K562 (cell line): ENCODE data around the gene B3GAT1. TPM values are rescaled to one million over a fixed set of nuclear protein-coding genes. Genes with fewer than 3 reads are reported as not detected.

ENCODE experiments used
- ATAC-seq: fragments of 200-7000 bp; cut with Tn5 transposase; 3 replicates; pipeline ENCODE4 v1.9.1; 2020; ENCODE audit warnings: moderate library complexity
- BruUV-seq: library from RNA; stranded (reverse); fragments of 400-500 nt; replicated peaks from 2 replicates; lab custom pipeline; 2021; lab: Mats Ljungman, UMichigan
- CTCF ChIA-PET: fragments of 300-600 bp; formaldehyde crosslinking; extraction: SDS; loops from one replicate; lab custom pipeline; 2021; ENCODE audit warnings: low intra/inter-chr PET ratio; lab: Yijun Ruan, JAX
- POLR2A ChIA-PET: fragments of 300-600, 350-650 bp; sonication (Branson Sonifier 250); formaldehyde crosslinking; extraction: SDS; loops from one replicate; lab custom pipeline; 2021; ENCODE audit warnings: antibody characterized with exemption, inconsistent platforms; lab: Yijun Ruan, JAX
- DNase-seq, 4 experiments: peaks; one replicate each; pipeline versions ENCODE4 v3.0.0 to v3.0.0-alpha.2; 2011 to 2018; ENCODE audit warnings: low spot score in 3 of 4, mixed read lengths in 3 of 4; ENCODE audit errors: extremely low read depth in 1 of 4
- FAIRE-seq: peaks from 2 replicates; lab custom pipeline; 2011; peaks lifted over from hg19 to GRCh38; lab: Jason Lieb, UNC
- H2AFZ ChIP-seq: 2 replicates; pipeline ENCODE4 v1.6.0; 2011; ENCODE audit warnings: low read depth, low read length, control low read depth, inconsistent platforms
- H3K27ac ChIP-seq: fragments of 200-600 bp; 3 replicates; pipeline ENCODE4 v1.8.0; 2011; ENCODE audit warnings: low read depth, mild to moderate bottlenecking, control low read depth, inconsistent platforms, low read length, moderate library complexity, mixed read lengths; ENCODE audit errors: extremely low read depth
- H3K27me3 ChIP-seq, 2 experiments: fragments of 300-600 bp in 1 of 2; 2 replicates in 1 of 2; 3 replicates in 1 of 2; pipeline versions ENCODE4 v1.6.0 to v1.8.0; 2011; ENCODE audit warnings: inconsistent platforms in 2 of 2, low read length in 2 of 2, mild to moderate bottlenecking in 1 of 2, mixed read lengths in 1 of 2, moderate library complexity in 1 of 2; ENCODE audit not compliant: control insufficient read depth in 2 of 2, insufficient read depth in 2 of 2
- H3K36me3 ChIP-seq: fragments of 300-600 bp; 3 replicates; pipeline ENCODE4 v1.8.0; 2011; ENCODE audit warnings: mild to moderate bottlenecking, low read length, inconsistent platforms; ENCODE audit not compliant: control insufficient read depth, insufficient read depth
- H3K4me1 ChIP-seq, 2 experiments: fragments of 200-600 bp in 1 of 2; replicated peaks in 1 of 2; 2 replicates in 1 of 2; 3 replicates in 1 of 2; pipeline versions ENCODE4 v1.5.1 to v1.8.0; 2011; ENCODE audit warnings: inconsistent platforms in 2 of 2, low read length in 2 of 2, mild to moderate bottlenecking in 1 of 2, mixed read lengths in 1 of 2, moderate library complexity in 1 of 2; ENCODE audit not compliant: control insufficient read depth in 2 of 2, insufficient read depth in 2 of 2
- H3K4me2 ChIP-seq: 2 replicates; pipeline ENCODE4 v1.6.1; 2011; ENCODE audit warnings: low read length, control low read depth, inconsistent platforms, mixed read lengths; ENCODE audit not compliant: insufficient read depth
- H3K4me3 ChIP-seq: fragments of 200-600 bp; sonication (generic), shearing (Covaris generic); 2 replicates; pipeline ENCODE4 v1.5.1; 2016; ENCODE audit warnings: control low read depth, inconsistent platforms
- H3K79me2 ChIP-seq: fragments of 200-600 bp; 3 replicates; pipeline ENCODE4 v1.8.0; 2011; ENCODE audit warnings: low read length, inconsistent platforms; ENCODE audit not compliant: control insufficient read depth, insufficient read depth
- H3K9ac ChIP-seq, 2 experiments: 2 replicates each; pipeline versions ENCODE4 v1.6.0 to v1.6.1; 2011; ENCODE audit warnings: low read depth in 2 of 2, low read length in 2 of 2, control low read depth in 1 of 2, inconsistent platforms in 1 of 2, mild to moderate bottlenecking in 1 of 2, mixed read lengths in 1 of 2; ENCODE audit not compliant: insufficient read depth in 1 of 2
- H3K9me1 ChIP-seq: one replicate; pipeline ENCODE4 v1.6.0; 2011; ENCODE audit warnings: inconsistent platforms, mild to moderate bottlenecking, low read length, moderate library complexity; ENCODE audit not compliant: control insufficient read depth, insufficient read depth
- H3K9me3 ChIP-seq: replicated peaks from 2 replicates; pipeline ENCODE4 v1.5.1; 2011; ENCODE audit warnings: low read depth, low read length, inconsistent platforms; ENCODE audit not compliant: control insufficient read depth, insufficient read depth
- H4K20me1 ChIP-seq: replicated peaks from 2 replicates; pipeline ENCODE4 v1.6.1; 2011; ENCODE audit warnings: low read length, inconsistent platforms, mixed read lengths; ENCODE audit not compliant: control insufficient read depth, insufficient read depth
- ARID3A ChIP-seq: IDR thresholded peaks from 2 replicates; pipeline ENCODE4 v1.6.1; 2012; ENCODE audit warnings: low read depth, low read length, improper control_type of control experiment, borderline replicate concordance
- C11orf30 ChIP-seq: fragments of 450-650 bp; IDR thresholded peaks from 2 replicates; pipeline ENCODE4 v1.6.1; 2016; ENCODE audit warnings: low read depth, mild to moderate bottlenecking
- CBX3 ChIP-seq, 2 experiments: IDR thresholded peaks; 1 replicate in 1 of 2; 2 replicates in 1 of 2; pipeline ENCODE4 v1.6.1; 2012; ENCODE audit warnings: inconsistent platforms in 2 of 2, low read length in 2 of 2, borderline replicate concordance in 1 of 2, control low read depth in 1 of 2
- LCOR ChIP-seq: sonication (generic); formaldehyde crosslinking; IDR thresholded peaks from 2 replicates; pipeline ENCODE4 v1.8.0; 2022; ENCODE audit warnings: mild to moderate bottlenecking, missing genetic modification reagents
- MAFG ChIP-seq: fragments of 450-650 bp; conservative IDR thresholded peaks from 2 replicates; pipeline ENCODE4 v1.6.1; 2016; ENCODE audit warnings: missing genetic modification characterization, missing compliant biosample characterization
- SETDB1 ChIP-seq: IDR thresholded peaks from one replicate; pipeline ENCODE4 v1.6.1; 2012; ENCODE audit warnings: low read length, control low read depth, inconsistent platforms
- SFPQ ChIP-seq: fragments of 200-400 bp; formaldehyde crosslinking; IDR thresholded peaks from 2 replicates; pipeline ENCODE4 v1.6.1; 2017; ENCODE audit warnings: mild to moderate bottlenecking, low read depth, low read length, moderate library complexity
- TAF15 ChIP-seq: fragments of 200-400 bp; formaldehyde crosslinking; IDR thresholded peaks from 2 replicates; pipeline ENCODE4 v1.6.1; 2017; ENCODE audit warnings: mild to moderate bottlenecking, low read depth, low read length, moderate library complexity
- WHSC1 ChIP-seq: IDR thresholded peaks from one replicate; pipeline ENCODE4 v1.6.1; 2012; ENCODE audit warnings: low read length, control low read depth, inconsistent platforms
- ZFP91 ChIP-seq: sonication (generic); formaldehyde crosslinking; IDR thresholded peaks from 2 replicates; pipeline ENCODE4 v1.8.0; 2022; ENCODE audit warnings: mild to moderate bottlenecking, missing genetic modification reagents
- ZNF316 ChIP-seq: fragments of 450-650 bp; IDR thresholded peaks from 2 replicates; pipeline ENCODE4 v1.6.1; 2016
- ZNF639 ChIP-seq, 2 experiments: fragments of 200-800 bp in 1 of 2; sonication (Bioruptor generic) in 1 of 2; sonication (generic) in 1 of 2; formaldehyde crosslinking in 1 of 2; IDR thresholded peaks in 1 of 2; conservative IDR thresholded peaks in 1 of 2; 2 replicates each; pipeline versions ENCODE4 v1.5.0 to v1.6.1; 2016 to 2020; ENCODE audit warnings: missing compliant biosample characterization in 1 of 2, missing genetic modification characterization in 1 of 2, missing genetic modification reagents in 1 of 2
- WGBS: fragments of 100-300 bp; shearing (Covaris generic); methylation state at CpG from one replicate; pipeline ENCODE4 v1.1.6; 2016; ENCODE audit warnings: low coverage, mixed read lengths; ENCODE audit not compliant: insufficient coverage; ENCODE audit errors: missing lambda C conversion rate; 5-methylcytosine and 5-hydroxymethylcytosine counted together
- in situ Hi-C: fragments of 300-500 bp; cut with MboI; formaldehyde crosslinking; loops from 4 replicates; pipeline ENCODE4 v1.15.0; 2018; ENCODE audit warnings: inconsistent platforms, mixed read lengths
- intact Hi-C: fragments of 100-400 bp; cut with micrococcal nuclease; formaldehyde crosslinking; loops from 2 replicates; pipeline ENCODE4 v1.14.2; 2022
- polyA plus RNA-seq, 8 experiments: library from polyadenylated mRNA; depleted of rRNA in 4 of 8; stranded (reverse) in 5 of 8; unstranded in 3 of 8; fragments of >200 nt; fragmentation: Nextera tagmentation in 2 of 8; fragmentation: Illumina TruSeq in 1 of 8; extraction: Ambion mirVana in 2 of 8; extraction: Trizol in 1 of 8; gene quantifications; 2 replicates each; pipeline versions ENCODE4 v1.2.1 to v1.2.3, GENCODE V29; 2011 to 2014; ENCODE audit warnings: inconsistent platforms in 1 of 8, missing spikeins in 1 of 8
- total RNA-seq, 7 experiments: library from RNA; depleted of rRNA in 6 of 7; stranded (reverse); fragments of >200 nt in 6 of 7; fragmentation: Illumina TruSeq in 2 of 7; extraction: Trizol in 2 of 7; gene quantifications; 2 replicates each; pipeline versions ENCODE4 v1.2.1 to v1.2.3, GENCODE V29; 2011 to 2021; ENCODE audit warnings: low replicate concordance in 1 of 7

The B3GAT1 gene
- total and polyA plus RNA-seq, 9 of the 15 experiments (the other 6 are each of a cell fraction or from before 2014, with no cell fraction given) = 0.01 to 0.53 (median 0.14) TPM; not detected in 1

- FAIRE-seq = no peak
- no peak overlapping the region for H3K4me2 ChIP-seq
- H3K9ac ChIP-seq = no peak overlapping the region
- H3K4me1 ChIP-seq = peaks cover 0 to 18% of the 10 kb centered on the region in 2 experiments; a peak in 2 of 5 replicates
- no peak for DNase-seq
- no peaks in the 10 kb centered on the region for H4K20me1 ChIP-seq
- H3K9me1 ChIP-seq = no peaks in the 10 kb centered on the region
- TF ChIP-seq ZNF639 (CRISPR knock-in tag; conservative IDR thresholded peaks at IDR 0.05 in 1 of 2, IDR thresholded peaks at IDR 0.05 in 1 of 2) = no peak
- no peak for TF ChIP-seq LCOR (CRISPR knock-in tag)
- TF ChIP-seq MAFG (tag) = 0 out of 2 replicates have a peak, but pooled peaks have one; percentile 14
- no peak for TF ChIP-seq TAF15
- no peak for TF ChIP-seq CBX3 (IDR thresholded peaks at IDR 0.05; ENCODE audit: borderline replicate concordance in 1 of 2, low read length in 2 of 2)
- no peak for TF ChIP-seq ARID3A
- TF ChIP-seq SETDB1 = no peak
- TF ChIP-seq WHSC1 = no peak
- no peak for TF ChIP-seq SFPQ
- TF ChIP-seq ZNF316 = peak; percentile 82
- peak; percentile 57; the same call in 1 of the 2 replicates for TF ChIP-seq C11orf30
- TF ChIP-seq ZFP91 = no peak
- TF ChIP-seq, all 486 proteins: peak for 3
- ChIA-PET CTCF (no interaction called here), POLR2A (interaction anchor here (1.4 kb wide), 1 partner anchor 8 kb away, joined by 5 read pairs; no protein-coding TSS in a partner anchor)
- Histone ChIP-seq H3K36me3 (peaks cover 3% of the 10 kb centered on the region; the same call in 2 of the 3 replicates), H2AFZ (no peak overlapping the region), H3K79me2 (no peaks in the 10 kb centered on the region), H3K9me3 (no peaks in the 10 kb centered on the region), H3K27ac (no peak overlapping the region), H3K27me3 (no peaks in the 10 kb centered on the region), H3K4me3 (no peak overlapping the region)
- WGBS = 46% methylated on average over 2 of the region's 2 CpGs
- ATAC-seq = no peak
- intact Hi-C loops = no loop called here
- no TSS peak for BruUV-seq
- in situ Hi-C loops = no loop called here
Measured at GRCh38 chr11:134352111-134352510, 59.9 kb downstream of the B3GAT1 start.
